NCI-H2171 treated with DMSO at 0.1 percent for 48 hours (cell line): ENCODE results near the gene POLE4.

ENCODE experiments used
- DNase-seq: peaks from one replicate; lab custom pipeline; 2025; lab: John Stamatoyannopoulos, UW

The POLE4 gene

DNA sequence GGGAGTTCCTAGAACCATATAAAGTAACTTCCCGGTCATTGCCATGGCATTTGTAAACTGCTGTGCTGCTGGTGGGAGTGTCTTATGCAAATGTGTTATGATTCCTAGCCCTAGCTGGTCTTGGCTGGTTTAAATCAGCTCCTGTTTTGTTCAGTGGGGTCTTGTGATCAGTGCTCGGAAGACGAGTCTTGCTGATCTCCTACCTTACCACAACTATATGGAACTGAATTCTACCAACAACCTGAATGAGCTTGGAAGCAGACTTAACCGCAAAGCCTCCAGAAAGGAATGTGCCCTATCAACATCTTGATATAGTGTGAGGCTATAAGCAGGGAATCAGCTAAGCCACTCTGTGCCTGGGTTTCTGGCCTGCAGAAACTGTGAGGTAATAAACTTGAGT lies 33.5 kb downstream of the POLE4 start:
- no peak for DNase-seq

DNA sequence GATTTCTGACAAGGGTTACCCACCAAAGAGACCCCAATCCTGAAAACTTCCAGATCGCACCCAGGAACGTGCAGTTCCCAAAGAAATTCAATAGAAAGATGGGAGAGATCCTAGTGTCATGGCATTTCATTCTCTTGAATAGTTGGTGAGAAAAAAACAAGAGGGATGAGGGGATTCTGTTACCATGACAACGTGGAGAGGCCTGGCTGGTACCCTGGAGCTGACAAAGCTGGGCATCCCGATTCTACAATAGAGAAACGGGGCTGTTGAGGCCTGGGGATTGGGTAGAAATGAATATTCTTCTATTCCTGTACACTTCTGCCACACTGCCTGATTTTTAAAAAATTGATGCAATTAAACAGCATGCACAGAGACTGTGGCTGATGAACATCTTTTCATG lies 41.0 kb downstream of the POLE4 start:
- DNase-seq: no peak

DNA sequence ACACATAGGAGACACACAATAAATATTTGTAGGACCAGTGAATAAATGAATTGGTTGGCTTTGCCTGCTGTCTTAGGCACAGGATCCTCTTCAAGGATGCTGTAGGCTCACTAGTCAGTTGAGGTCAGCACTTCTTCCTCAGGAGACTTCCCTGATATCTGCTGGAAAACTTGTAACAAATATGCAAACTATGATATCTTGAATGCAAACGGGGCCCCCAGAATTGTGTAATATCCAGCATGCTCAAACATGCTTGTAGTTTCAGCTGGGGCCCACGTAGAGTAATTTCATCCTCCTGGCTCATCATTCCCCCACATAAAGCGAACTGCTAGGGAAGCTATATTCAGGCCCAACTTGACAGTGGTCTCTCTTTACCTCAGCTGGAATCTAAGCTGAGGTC lies 43.6 kb downstream of the POLE4 start:
- no peak for DNase-seq

DNA sequence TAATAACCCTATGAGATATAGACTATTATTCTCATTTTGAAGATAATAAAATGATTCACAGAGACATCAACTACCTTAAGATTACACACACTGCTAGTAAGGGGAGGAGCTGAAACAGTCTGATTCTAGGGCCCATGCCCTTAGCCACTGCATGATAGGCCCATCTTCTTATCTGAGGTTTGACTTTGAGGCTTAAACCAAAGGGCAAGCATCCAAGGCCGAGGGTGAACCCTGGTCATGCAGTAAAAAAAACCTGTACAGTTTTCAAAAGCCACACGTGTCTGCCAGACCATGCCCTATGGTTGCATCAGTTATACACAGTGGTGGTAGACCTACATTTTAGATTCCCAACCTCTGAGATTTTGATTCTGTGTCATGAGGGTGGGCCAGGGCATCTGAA lies 44.8 kb downstream of the POLE4 start:
- no peak for DNase-seq

DNA sequence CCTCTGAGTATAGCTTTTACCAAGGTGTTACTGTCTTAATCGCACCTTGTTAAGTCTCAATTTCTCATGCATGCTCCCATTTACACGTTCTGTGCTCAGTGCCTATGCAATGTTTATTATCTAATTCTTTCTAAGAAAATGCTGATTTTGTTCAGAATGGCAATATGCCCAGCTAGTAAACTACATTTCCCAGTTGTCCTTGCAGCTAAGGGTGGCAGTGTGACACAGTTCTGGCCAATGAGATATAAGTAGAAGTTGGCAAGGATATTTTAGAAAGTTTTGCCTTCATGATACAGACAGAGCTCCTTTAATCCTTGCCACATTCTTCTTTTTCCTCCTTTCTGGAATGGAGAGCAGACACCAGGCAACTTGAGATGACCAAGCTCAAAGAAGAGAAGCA lies 45.3 kb downstream of the POLE4 start:
- DNase-seq: no peak

DNA sequence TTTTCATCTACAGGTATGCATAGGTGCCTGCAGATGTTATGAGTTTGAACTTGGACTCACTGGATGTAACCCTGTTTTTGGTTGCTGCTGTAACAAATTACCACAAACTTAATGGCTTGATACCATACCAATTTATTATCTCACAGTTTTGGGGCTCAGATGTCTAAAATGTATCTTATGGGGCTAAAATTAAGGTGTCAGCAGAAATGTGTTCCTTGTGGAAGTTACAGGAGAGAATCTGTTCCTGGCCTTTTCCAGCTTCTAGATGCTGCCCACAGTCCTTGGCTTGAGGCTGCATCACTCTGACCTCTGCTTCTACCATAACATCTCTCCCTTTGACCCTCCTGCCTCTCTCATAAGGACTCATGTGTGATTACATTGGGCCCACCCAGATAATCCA lies 47.6 kb downstream of the POLE4 start:
- no peak for DNase-seq

DNA sequence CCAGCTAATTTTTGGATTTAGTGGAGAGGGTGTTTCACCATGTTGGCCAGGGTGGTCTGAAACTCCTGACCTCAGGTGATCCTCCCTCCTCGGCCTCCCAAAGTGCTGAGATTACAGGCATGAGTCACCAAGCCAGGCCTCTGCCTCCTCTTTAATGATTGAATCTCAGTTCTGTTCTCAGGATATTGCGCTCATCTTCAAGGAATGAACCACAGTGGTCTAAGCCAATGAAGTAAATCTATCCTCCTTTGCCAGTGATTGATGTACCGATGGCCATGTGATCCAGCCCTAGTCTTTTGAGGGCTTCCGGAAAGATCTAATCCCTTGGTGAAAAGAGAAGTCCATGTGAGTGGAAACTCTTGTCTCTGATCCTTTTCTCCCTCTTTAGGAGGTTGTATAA lies 48.6 kb downstream of the POLE4 start:
- no peak for DNase-seq

DNA sequence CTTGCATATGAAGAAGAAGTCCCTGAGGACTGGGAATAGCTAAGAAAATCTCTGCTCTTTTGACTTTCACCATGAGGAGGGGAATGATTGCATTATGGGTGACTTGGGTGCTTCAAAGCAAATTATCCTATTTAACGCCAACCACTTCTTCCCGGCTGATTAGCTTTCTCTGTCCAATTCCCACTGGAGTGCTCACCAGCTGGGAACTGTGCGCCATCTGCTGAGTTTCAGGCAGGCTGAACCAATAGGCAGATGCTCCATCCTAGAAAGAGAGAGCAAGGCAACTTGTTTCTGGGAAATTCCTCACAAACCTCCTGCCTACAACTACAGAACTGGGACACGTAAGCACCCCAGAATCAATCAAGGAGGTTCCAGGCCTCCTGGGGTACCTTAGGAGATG lies 49.4 kb downstream of the POLE4 start:
- DNase-seq: peak; percentile 96

DNA sequence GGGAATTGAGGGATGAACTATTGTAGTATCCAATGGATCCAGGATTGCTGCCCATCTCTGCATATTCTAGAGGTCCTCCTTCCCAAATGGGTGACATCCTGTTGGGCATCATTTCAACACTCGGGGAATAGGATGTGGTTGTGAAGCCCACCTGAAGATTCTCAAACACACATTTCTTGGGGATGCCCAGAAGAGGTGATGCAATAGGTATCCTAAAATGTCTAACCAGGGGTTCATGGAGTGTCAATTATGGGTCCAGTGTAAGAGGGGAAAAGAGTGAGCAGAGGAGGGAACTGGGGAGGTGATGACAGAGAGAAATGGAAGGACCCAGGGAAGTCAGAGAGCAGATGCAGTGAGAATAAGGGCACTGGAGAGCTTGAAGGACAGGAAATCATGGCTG lies 52.1 kb downstream of the POLE4 start:
- DNase-seq: no peak

DNA sequence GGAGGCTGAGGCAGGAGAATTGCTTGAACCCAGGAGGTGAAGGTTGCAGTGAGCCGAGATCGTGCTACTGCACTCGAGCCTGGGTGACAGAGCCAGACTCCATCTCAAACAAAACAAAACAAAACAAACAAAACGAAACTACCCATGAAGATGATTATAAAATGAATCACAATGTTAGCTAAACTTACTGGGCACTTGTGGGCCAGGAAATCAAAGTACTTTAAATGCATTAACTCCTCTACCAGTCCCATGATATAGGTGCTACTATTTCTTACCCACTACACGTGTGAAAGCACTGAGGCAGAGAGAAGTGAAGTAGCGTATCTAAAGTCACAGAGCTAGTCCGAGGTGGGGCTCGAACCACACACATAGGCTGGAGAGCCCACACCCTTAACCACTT lies 53.6 kb downstream of the POLE4 start:
- no peak for DNase-seq

DNA sequence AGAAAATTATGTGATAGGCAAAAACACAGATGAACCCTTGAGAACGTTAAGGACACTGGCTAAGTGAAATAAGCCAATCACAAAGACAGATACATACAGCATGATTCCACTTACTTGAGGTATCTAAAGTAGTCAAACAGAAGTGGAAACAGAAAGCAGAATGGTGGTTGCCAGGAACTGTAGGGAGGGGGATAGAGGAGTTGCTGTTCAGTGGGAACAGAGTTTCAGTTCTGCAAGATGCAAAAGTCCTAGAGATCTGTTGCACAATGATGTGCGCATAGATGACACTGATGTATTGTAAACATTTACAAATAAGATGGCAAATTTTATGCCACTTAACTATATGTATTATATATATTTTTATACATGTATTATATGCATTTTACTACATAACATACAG lies 59.7 kb downstream of the POLE4 start:
- DNase-seq: no peak
